Immature natural killer cell (primary cell): ENCODE data around the gene EML5. TPM values are rescaled to one million over a fixed set of nuclear protein-coding genes. Genes with fewer than 3 reads are reported as not detected.
"Not testable (repeated sequence)": the region's sequence is repeated elsewhere in the genome, so short reads cannot be mapped to it uniquely, and the experiment has no call there.

Source experiments
- DNase-seq, 3 donors: peaks; one replicate each; pipeline ENCODE4 v3.0.0; 2022; ENCODE audit warnings: mixed read lengths in 1 of 3
- H3K27ac Mint-ChIP-seq, 6 donors: one replicate each; pipeline ENCODE4 v1.8.0; 2020; ENCODE audit warnings: mixed read lengths in 6 of 6, mild to moderate bottlenecking in 5 of 6, inconsistent platforms in 4 of 6, moderate library complexity in 3 of 6
- H3K27me3 Mint-ChIP-seq, 3 donors: one replicate each; pipeline ENCODE4 v1.8.0; 2020 to 2021; ENCODE audit warnings: low read depth in 3 of 3, mild to moderate bottlenecking in 3 of 3, mixed read lengths in 3 of 3, moderate library complexity in 3 of 3, inconsistent platforms in 1 of 3
- H3K36me3 Mint-ChIP-seq, 3 donors: one replicate each; pipeline ENCODE4 v1.8.0; 2020; ENCODE audit warnings: mixed read lengths in 3 of 3, inconsistent platforms in 2 of 3, mild to moderate bottlenecking in 2 of 3
- H3K4me1 Mint-ChIP-seq, 2 donors: one replicate each; pipeline ENCODE4 v1.8.0; 2020; ENCODE audit warnings: inconsistent platforms in 2 of 2, mild to moderate bottlenecking in 2 of 2, mixed read lengths in 2 of 2, moderate library complexity in 1 of 2
- H3K4me3 Mint-ChIP-seq, 5 donors: one replicate each; pipeline ENCODE4 v1.8.0; 2020; ENCODE audit warnings: mild to moderate bottlenecking in 5 of 5, mixed read lengths in 5 of 5, inconsistent platforms in 3 of 5, moderate library complexity in 3 of 5
- H3K9me3 Mint-ChIP-seq, 6 donors: one replicate each; pipeline ENCODE4 v1.8.0; 2020; ENCODE audit warnings: mild to moderate bottlenecking in 6 of 6, mixed read lengths in 6 of 6, inconsistent platforms in 4 of 6, moderate library complexity in 3 of 6
- polyA plus RNA-seq, 3 donors: library from polyadenylated mRNA; unstranded; fragments of 300-500 nt; fragmentation: Illumina TruSeq; gene quantifications; one replicate each; pipeline ENCODE4 v1.2.3, GENCODE V29; 2021

EML5 gene
- polyA plus RNA-seq, 3 donors from 2014 or later, result 0.24 TPM; not detected in 2

- DNase-seq, result peak; percentile 88 to 91 (median 90)
- Mint-ChIP-seq H3K36me3 (no peaks in the 10 kb centered on the region), H3K4me3 (peak within 1 kb of the TSS; percentile 83 to 96 (median 94)), H3K4me1 (peaks cover 14 to 18% of the 10 kb centered on the region in 2 donors), H3K27me3 (peaks cover 6 to 10% (median 7%) of the 10 kb centered on the region in 3 donors), H3K27ac (peak within 1 kb of the TSS; percentile 93 to 99 (median 97)), H3K9me3 (no peaks in the 10 kb centered on the region)
Observed at GRCh38 chr14:88824314-88825077, 31.7 kb upstream of the EML5 start, which contains the start of gene TTC8. TTC8 (plus strand) TSS chr14:88824651; CDS start chr14:88824708, 57 bp downstream.

GRCh38 chr14:88823968-88824313, 31.2 kb upstream of the EML5 start:
- peak overlapping the region; percentile 93 to 99 (median 97) for H3K27ac Mint-ChIP-seq
- H3K9me3 Mint-ChIP-seq, result no peaks in the 10 kb centered on the region
- H3K27me3 Mint-ChIP-seq, result peaks cover 6 to 14% (median 7%) of the 10 kb centered on the region in 3 donors
- H3K36me3 Mint-ChIP-seq, result no peaks in the 10 kb centered on the region
- DNase-seq, result no peak
- H3K4me3 Mint-ChIP-seq, result peak overlapping the region; percentile 83 to 96 (median 94)
- H3K4me1 Mint-ChIP-seq, result peaks cover 14 to 18% of the 10 kb centered on the region in 2 donors

DNA sequence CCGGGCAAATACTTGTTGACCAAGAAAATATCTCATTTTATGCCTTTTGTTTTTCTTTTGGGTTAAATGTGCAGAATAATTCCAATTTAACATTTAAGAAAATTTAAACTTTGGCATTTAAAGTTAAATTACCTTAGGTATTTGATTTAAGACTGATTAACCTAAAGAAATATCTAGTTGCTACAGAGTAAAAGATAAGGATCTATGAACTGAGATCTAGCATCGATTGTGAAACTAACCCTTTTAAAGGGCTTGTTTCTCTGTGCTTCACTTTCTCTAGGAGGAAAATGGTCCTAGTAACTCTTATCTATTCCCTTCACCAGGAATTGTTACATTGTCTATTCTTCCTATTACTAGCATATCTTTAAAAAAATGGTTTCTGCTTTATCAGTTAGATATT, 29.1 kb upstream of the EML5 start:
- peaks cover 6 to 19% (median 12%) of the 10 kb centered on the region in 3 donors for H3K27me3 Mint-ChIP-seq
- H3K9me3 Mint-ChIP-seq, result no peaks in the 10 kb centered on the region
- H3K36me3 Mint-ChIP-seq, result no peaks in the 10 kb centered on the region
- peaks cover 14 to 18% of the 10 kb centered on the region in 2 donors for H3K4me1 Mint-ChIP-seq
- no peak overlapping the region for H3K27ac Mint-ChIP-seq
- no peak for DNase-seq
- H3K4me3 Mint-ChIP-seq, result no peak overlapping the region

GRCh38 chr14:88821378-88821777, 28.6 kb upstream of the EML5 start:
- no peaks in the 10 kb centered on the region for H3K9me3 Mint-ChIP-seq
- peaks cover 6 to 19% (median 12%) of the 10 kb centered on the region in 3 donors for H3K27me3 Mint-ChIP-seq
- H3K4me1 Mint-ChIP-seq, result peaks cover 14 to 18% of the 10 kb centered on the region in 2 donors
- DNase-seq, result no peak
- H3K36me3 Mint-ChIP-seq, result no peaks in the 10 kb centered on the region
- no peak overlapping the region for H3K27ac Mint-ChIP-seq
- no peak overlapping the region for H3K4me3 Mint-ChIP-seq

- not testable (repeated sequence) for H3K36me3 Mint-ChIP-seq, H3K9me3 Mint-ChIP-seq, H3K27ac Mint-ChIP-seq, DNase-seq, H3K4me3 Mint-ChIP-seq
- Mint-ChIP-seq H3K27me3 (peaks cover 6 to 20% (median 12%) of the 10 kb centered on the region in 3 donors), H3K4me1 (peaks cover 8 to 12% of the 10 kb centered on the region in 2 donors)
Observed at GRCh38 chr14:88819674-88820073, 26.9 kb upstream of the EML5 start.

- Mint-ChIP-seq H3K4me3 (no peak overlapping the region), H3K36me3 (no peaks in the 10 kb centered on the region), H3K4me1 (no peaks in the 10 kb centered on the region), H3K9me3 (no peaks in the 10 kb centered on the region), H3K27me3 (peaks cover 0 to 15% (median 6%) of the 10 kb centered on the region in 3 donors), H3K27ac (no peak overlapping the region)
- no peak for DNase-seq
Observed at GRCh38 chr14:88818018-88818417, 25.3 kb upstream of the EML5 start.

- Mint-ChIP-seq H3K9me3 (no peaks in the 10 kb centered on the region), H3K4me1 (no peaks in the 10 kb centered on the region), H3K36me3 (no peaks in the 10 kb centered on the region), H3K4me3 (no peak overlapping the region), H3K27me3 (peaks cover 2 to 14% (median 6%) of the 10 kb centered on the region in 3 donors), H3K27ac (no peak overlapping the region)
- DNase-seq, result no peak
Observed at GRCh38 chr14:88815980-88816379, 23.2 kb upstream of the EML5 start.

GRCh38 chr14:88808359-88808758, 15.6 kb upstream of the EML5 start:
- Mint-ChIP-seq H3K9me3 (peaks cover 0 to 5% (median 2%) of the 10 kb centered on the region in 6 donors), H3K36me3 (no peaks in the 10 kb centered on the region), H3K4me1 (no peaks in the 10 kb centered on the region), H3K27ac (no peak overlapping the region), H3K4me3 (no peak overlapping the region), H3K27me3 (peaks cover 2 to 21% (median 9%) of the 10 kb centered on the region in 3 donors)
- DNase-seq, result no peak

DNA sequence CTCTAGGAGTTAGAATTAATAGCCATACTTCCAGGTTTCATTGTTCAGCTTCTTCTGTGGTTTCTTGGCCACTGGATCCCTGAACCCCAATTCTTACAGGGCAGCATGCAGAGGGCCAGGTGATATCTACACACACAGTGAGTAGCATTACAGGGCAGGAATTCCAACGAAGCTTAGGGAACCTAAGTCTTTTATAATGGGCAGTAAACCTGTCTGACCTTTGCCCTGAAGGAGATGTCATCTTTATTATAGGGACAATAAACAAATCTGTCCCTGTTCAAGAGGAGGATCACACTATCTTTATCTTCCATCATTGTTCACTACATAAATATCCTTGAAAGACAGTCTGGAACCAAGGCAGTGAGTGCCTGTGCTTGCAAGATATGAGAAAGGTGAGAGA, 11.7 kb upstream of the EML5 start:
- peaks cover 8 to 30% (median 15%) of the 10 kb centered on the region in 3 donors for H3K27me3 Mint-ChIP-seq
- H3K4me3 Mint-ChIP-seq, result no peak overlapping the region
- peaks cover 0 to 5% (median 2%) of the 10 kb centered on the region in 6 donors for H3K9me3 Mint-ChIP-seq
- no peak for DNase-seq
- H3K27ac Mint-ChIP-seq, result no peak overlapping the region
- H3K4me1 Mint-ChIP-seq, result no peaks in the 10 kb centered on the region
- H3K36me3 Mint-ChIP-seq, result no peaks in the 10 kb centered on the region

DNA sequence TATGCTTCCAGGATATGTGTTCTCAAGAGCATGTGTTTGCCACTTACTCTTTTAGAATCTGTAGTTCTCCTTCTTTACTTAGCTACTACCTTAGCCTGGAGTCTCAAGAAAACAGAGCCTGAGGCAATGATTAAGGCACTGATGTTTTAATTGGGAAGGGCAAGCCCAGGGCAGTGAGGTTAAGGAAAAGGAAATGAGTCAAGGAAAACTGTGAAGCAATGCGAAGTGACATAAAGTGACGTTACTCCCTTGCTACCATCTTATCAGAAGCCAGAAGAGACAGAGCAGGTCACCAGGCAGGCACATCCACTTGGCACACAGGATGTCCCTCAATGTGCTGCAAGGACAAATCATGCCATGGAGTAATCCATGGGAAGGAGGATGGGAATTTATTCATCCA, 11.3 kb upstream of the EML5 start:
- no peaks in the 10 kb centered on the region for H3K36me3 Mint-ChIP-seq
- no peak for DNase-seq
- H3K4me1 Mint-ChIP-seq, result no peaks in the 10 kb centered on the region
- H3K27ac Mint-ChIP-seq, result no peak overlapping the region
- H3K9me3 Mint-ChIP-seq, result peaks cover 0 to 5% (median 2%) of the 10 kb centered on the region in 6 donors
- no peak overlapping the region for H3K4me3 Mint-ChIP-seq
- peaks cover 8 to 30% (median 15%) of the 10 kb centered on the region in 3 donors for H3K27me3 Mint-ChIP-seq

- Mint-ChIP-seq H3K36me3 (no peaks in the 10 kb centered on the region), H3K9me3 (peaks cover 0 to 3% (median 0%) of the 10 kb centered on the region in 6 donors), H3K27ac (no peak overlapping the region), H3K4me3 (no peak overlapping the region), H3K4me1 (no peaks in the 10 kb centered on the region), H3K27me3 (peaks cover 8 to 32% (median 16%) of the 10 kb centered on the region in 3 donors)
- DNase-seq, result no peak
Observed at GRCh38 chr14:88802596-88802995, 9.8 kb upstream of the EML5 start.

DNA sequence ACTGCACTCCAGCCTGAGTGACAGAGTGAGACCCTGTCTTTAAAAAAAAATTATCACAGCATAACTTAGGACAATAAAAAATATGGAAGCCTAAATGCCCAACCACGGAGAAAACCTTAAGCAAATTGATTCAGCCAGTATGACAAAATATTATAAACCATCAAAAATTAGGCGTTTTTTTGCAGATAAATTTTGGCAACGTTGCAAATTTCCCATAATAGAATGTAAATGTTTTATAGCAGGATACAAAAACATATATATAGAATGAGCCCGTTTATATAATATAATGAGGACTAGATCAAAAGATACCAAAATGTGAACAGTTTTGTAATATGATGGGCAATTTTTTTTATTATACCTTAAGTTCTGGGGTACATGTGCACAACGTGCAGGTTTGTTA, 6.8 kb upstream of the EML5 start:
- H3K27me3 Mint-ChIP-seq, result peaks cover 8 to 20% (median 11%) of the 10 kb centered on the region in 3 donors
- no peaks in the 10 kb centered on the region for H3K4me1 Mint-ChIP-seq
- H3K9me3 Mint-ChIP-seq, result no peaks in the 10 kb centered on the region
- no peak overlapping the region for H3K4me3 Mint-ChIP-seq
- no peaks in the 10 kb centered on the region for H3K36me3 Mint-ChIP-seq
- no peak overlapping the region for H3K27ac Mint-ChIP-seq
- no peak for DNase-seq

DNA sequence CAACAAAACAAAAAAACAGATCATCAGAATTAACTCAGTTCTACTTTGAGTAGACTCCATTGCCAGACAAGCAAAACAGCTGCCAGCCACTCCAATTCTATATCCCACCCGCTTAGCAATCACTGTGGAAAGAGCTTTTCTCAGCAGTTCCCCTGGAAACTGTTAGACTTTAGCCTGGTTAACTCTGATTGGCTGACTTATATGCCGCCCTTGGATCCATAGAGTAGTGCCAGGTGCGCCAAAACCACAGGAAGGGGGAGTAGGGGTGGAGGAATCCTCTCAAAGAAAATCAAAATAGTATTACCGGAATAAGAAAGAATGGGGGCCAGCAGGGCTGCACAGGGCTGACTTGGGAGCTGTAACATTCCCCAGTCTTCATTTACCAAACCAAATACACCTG, 5.4 kb upstream of the EML5 start:
- H3K27ac Mint-ChIP-seq, result no peak overlapping the region
- no peaks in the 10 kb centered on the region for H3K36me3 Mint-ChIP-seq
- H3K4me1 Mint-ChIP-seq, result no peaks in the 10 kb centered on the region
- no peak for DNase-seq
- H3K4me3 Mint-ChIP-seq, result no peak overlapping the region
- H3K9me3 Mint-ChIP-seq, result no peaks in the 10 kb centered on the region
- peaks cover 7 to 14% (median 10%) of the 10 kb centered on the region in 3 donors for H3K27me3 Mint-ChIP-seq

- Mint-ChIP-seq H3K27me3 (peaks cover 0 to 16% (median 11%) of the 10 kb centered on the region in 3 donors), H3K4me3 (peak overlapping the region; percentile 78 to 85 (median 82)), H3K36me3 (no peaks in the 10 kb centered on the region), H3K27ac (peak overlapping the region in 2 of 6 donors; percentile 42 to 67), H3K4me1 (peaks cover 9 to 10% of the 10 kb centered on the region in 2 donors), H3K9me3 (no peaks in the 10 kb centered on the region)
- no peak for DNase-seq
Observed at GRCh38 chr14:88793259-88793625, 489 bp upstream of the EML5 start.
